NCI-H524 (cell line): ENCODE results near the gene DESI2.

Source experiments
- DNase-seq, 2 experiments: peaks; one replicate each; lab custom pipeline; 2025; lab: John Stamatoyannopoulos, UW

The DESI2 gene

GRCh38 chr1:244652623-244653438 lies at the start of gene DESI2:
DESI2 (plus strand) TSS chr1:244653126; CDS start chr1:244653314, 188 bp downstream.
- DNase-seq, result peak; percentile 95 to 99

GRCh38 chr1:244603498-244603897 lies 49.4 kb upstream of the DESI2 start:
- peak in 1 of 2 experiments; percentile 42 for DNase-seq

- DNase-seq, result no peak
These were observed 47.0 kb upstream of the DESI2 start for GRCh38 chr1:244605835-244606370.

GRCh38 chr1:244614113-244614836 lies 38.7 kb upstream of the DESI2 start:
- no peak for DNase-seq

- no peak for DNase-seq
These were observed 38.0 kb upstream of the DESI2 start for GRCh38 chr1:244614879-244615278.

GRCh38 chr1:244615301-244615700 lies 37.6 kb upstream of the DESI2 start:
- no peak for DNase-seq

- DNase-seq, result no peak
These were observed 26.2 kb upstream of the DESI2 start for GRCh38 chr1:244626709-244627108.

GRCh38 chr1:244628789-244629188 lies 24.1 kb upstream of the DESI2 start:
- DNase-seq, result no peak

GRCh38 chr1:244633140-244633539 lies 19.8 kb upstream of the DESI2 start:
- no peak for DNase-seq

- no peak for DNase-seq
These were observed 18.4 kb upstream of the DESI2 start for GRCh38 chr1:244634546-244634945.

- DNase-seq, result no peak
These were observed 16.3 kb upstream of the DESI2 start for GRCh38 chr1:244636488-244637259.

- no peak for DNase-seq
These were observed 13.4 kb upstream of the DESI2 start for GRCh38 chr1:244639561-244639960.

- no peak for DNase-seq
These were observed 12.0 kb upstream of the DESI2 start for GRCh38 chr1:244640917-244641316.

GRCh38 chr1:244642526-244642925 lies 10.4 kb upstream of the DESI2 start:
- no peak for DNase-seq

GRCh38 chr1:244642988-244643387 lies 9.9 kb upstream of the DESI2 start:
- no peak for DNase-seq

- DNase-seq, result no peak
These were observed 7.5 kb upstream of the DESI2 start for GRCh38 chr1:244645414-244645813.

GRCh38 chr1:244645890-244646289 lies 7.0 kb upstream of the DESI2 start:
- DNase-seq, result no peak

GRCh38 chr1:244647819-244648218 lies 5.1 kb upstream of the DESI2 start:
- no peak for DNase-seq

- DNase-seq, result peak in 1 of 2 experiments; percentile 2
These were observed 837 bp upstream of the DESI2 start for GRCh38 chr1:244651956-244652622.

GRCh38 chr1:244653439-244654107 lies 647 bp downstream of the DESI2 start:
- peak in 1 of 2 experiments; percentile 14 for DNase-seq
